Measurements from ENCODE around the gene CCDC33.

Gene CCDC33

DNA sequence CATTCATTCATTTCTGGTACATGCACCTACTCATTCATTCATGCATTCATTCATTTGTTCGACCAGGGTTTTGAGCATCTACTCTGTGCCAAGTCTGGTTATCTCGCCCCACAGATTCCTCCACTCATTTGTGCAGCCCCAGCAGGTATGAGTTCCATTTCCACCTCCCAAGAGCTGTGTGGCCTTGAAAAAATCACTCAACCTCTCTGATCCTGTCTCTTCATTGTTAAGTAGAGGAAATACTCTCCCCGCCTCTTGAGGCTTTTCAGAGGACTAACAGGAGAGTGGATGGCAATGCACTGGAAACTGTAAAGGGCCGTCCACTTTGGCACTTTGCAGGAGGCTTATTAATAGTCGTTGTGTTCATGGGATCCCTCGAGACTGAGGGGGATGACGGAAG is 69.6 kb downstream of the CCDC33 start:
- TF ChIP-seq GATA2 (IDR thresholded peaks at IDR 0.05; ENCODE audit: low read depth, low read length) (no peak), GATA3 (IDR thresholded peaks at IDR 0.05; ENCODE audit: low read depth, low read length) (no peak)

DNA sequence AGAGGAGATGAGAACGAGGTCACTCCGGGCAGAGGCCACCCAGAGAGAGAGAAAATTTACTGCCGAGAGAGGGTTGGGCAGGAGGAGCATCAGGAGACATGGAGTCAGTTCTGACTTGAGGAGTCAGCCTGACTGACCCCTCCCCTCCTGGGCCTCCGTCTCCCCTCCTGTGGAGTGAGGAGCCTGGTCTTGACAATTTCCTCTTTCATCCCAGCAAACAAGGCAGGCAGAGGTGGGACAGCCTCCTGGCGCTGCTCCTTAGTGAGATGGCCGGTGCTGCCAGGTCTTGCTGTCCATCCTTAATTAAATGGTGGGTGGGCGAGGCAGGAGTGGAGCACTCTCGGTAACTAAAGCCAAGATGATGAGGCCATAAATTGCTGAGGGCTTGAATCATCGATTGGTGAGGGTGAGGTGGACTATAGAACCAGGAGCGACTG is 70.7 kb downstream of the CCDC33 start:
- TF ChIP-seq GATA2 (IDR thresholded peaks at IDR 0.05; ENCODE audit: low read depth, low read length) = no peak
- no peak for TF ChIP-seq GATA3 (IDR thresholded peaks at IDR 0.05; ENCODE audit: low read depth, low read length)

DNA sequence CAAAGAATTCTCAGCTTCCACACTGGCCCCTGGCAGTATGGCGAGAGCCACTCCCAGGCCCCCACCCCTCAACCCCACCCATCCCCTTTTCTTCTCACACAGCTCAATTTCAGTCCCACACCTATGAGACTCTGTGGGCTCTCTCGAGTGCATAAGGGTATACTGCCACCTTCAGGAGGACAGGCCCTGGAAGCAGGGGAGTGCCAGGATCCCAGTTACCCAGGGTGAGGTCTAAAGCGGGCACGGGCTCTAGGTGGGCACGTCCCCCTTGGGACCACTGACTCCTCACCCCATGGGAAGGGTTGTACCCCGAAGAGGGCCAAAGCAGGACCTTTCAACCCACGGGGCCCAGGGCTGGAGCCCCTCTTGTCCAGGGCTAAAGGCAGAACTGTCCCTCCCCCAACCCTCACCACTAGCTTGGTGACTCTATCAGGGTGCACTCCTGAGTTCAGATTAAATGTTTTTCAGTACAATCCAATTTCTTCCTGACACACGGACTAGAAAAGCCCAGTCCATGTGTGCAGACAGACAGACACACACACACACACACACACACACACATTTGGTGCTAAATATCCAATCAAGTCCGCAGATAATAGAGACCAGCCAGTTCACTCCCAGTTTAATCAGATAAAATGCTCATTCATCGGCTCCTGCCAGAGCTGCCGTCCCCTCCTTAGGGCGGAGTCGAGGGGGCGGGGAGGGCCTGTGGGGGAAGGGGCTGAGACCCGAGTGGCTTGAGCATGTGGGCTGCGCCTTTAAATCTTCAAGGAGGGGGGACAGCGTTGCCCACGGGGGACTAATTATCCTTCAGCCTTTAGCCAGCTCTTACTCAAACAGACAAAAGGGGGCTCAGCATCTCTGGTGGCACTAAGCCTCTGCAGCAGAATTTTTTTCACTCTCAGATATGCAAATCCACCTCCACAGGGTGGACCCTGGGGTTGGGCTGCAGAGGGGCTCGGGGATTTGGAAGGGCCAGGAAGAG is 72.0 kb downstream of the CCDC33 start:
- TF ChIP-seq GATA2 (IDR thresholded peaks at IDR 0.05; ENCODE audit: low read depth, low read length) (no peak), GATA3 (IDR thresholded peaks at IDR 0.05; ENCODE audit: low read depth, low read length) (no peak)

DNA sequence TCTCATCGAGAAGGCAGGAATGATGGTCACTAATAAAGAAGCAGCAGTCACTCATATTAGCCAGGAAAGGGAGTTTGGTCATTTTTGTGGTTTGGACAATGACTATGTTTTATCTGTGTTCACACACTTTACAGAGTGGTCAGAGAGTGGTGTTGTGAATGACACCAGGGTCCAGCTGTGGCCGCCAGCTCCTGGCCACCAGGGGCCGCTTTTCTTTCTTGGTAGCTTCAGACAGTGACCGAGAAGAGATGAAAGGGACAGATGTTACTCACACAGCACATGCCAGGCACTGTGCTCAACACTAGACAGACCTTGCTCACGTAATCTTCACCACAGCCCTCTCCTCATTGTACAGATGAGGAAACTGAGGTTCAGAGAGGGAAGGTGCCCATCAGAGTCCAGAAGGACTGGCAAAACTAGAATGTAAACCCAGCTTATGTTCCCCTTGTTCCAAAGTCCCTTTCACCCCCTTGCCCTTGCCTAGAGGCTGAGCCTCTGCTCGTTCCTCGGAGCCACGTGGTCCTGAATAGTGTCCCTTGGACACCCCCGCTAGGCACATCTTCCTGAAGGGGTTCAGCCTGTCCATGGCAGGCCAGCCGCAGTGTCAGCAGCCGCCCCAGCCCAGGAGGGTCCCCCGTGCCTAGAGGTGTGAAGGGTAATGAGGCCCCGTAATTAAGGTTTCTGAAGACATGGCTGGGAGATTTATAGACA is 75.8 kb downstream of the CCDC33 start:
- TF ChIP-seq GATA2 (IDR thresholded peaks at IDR 0.05; ENCODE audit: low read depth, low read length) = no peak
- TF ChIP-seq GATA3 (IDR thresholded peaks at IDR 0.05; ENCODE audit: low read depth, low read length) = no peak

DNA sequence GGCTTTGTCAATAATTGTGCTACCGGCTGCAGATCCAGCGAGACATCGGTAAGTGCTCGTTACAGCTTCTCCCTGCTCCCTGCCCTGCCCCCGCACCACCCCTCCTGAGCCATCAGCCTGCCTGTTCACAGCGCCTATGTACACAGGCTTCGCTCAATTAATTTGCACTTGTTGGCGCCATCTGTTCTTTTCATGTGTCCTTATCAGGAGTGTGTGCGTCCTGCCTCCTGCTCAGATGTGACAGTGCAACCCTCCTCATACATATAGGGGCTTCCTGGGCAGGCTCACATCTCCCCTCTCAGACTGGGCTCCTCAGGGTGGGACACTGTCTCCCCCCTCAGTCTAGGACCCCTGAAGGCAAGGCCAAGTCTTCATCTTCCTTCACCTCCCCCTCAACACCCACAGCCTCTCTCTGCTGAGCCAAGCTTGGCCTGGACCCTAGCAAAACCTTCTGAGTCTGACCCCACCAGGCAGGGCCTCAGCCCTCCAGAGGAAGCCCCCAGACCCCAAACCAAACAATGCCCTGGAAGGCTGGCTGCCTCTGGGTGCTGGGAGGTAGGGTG is 76.4 kb downstream of the CCDC33 start:
- TF ChIP-seq GATA3 (IDR thresholded peaks at IDR 0.05; ENCODE audit: low read depth, low read length) (no peak), GATA2 (IDR thresholded peaks at IDR 0.05; ENCODE audit: low read depth, low read length) (peak; percentile 57)

DNA sequence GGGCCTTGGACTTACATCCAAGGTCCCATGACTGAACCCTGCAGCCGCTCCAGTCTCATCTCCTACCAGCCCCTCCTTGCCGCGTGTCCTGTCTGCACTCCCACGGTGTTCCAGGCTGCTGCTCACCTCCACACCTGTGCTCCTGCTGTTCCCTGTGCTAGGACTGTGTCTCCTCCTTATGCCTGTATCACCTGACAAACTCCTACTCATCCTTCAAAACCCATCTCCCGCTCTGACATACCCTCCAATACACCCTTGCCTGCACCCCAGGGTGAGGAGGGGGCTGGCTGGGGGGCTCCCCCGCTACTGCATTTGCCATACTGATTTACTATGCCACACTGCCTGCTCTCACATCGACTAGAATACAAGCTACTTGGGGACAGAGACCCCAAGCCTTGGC is 77.8 kb downstream of the CCDC33 start:
- TF ChIP-seq GATA2 (IDR thresholded peaks at IDR 0.05; ENCODE audit: low read depth, low read length) = no peak
- TF ChIP-seq GATA3 (IDR thresholded peaks at IDR 0.05; ENCODE audit: low read depth, low read length) = no peak

DNA sequence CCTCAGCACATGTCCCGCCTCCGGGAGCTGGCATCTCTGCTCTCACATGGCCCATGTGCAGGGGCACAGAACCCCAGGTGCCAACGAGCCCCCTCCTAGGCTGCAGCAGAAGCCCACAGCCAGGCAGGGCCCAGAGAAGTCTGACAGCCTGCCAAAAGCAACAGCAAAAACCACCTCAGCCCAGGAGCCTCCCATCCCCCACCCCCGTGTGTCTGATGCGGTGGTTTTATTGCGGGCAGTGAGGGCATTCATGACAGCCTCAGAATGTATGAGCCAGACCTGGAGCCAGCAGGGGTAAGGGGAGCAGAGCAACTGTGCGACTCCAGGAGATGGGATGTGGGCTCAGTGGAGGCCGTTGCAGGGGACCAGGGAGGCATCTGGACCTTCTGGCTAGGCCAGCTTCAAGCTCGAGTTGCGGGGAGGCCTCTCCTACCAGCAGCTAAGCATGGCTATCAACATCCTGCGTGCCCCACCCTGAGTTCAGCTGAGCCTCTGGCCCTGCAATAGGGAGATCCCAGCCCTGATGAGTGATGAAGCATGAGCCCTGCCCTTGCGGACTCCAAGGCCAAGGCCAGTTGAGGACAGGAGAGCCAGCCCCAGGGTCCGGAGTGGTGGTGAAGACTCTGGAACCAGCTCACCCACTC is 78.8 kb downstream of the CCDC33 start:
- TF ChIP-seq GATA2 (IDR thresholded peaks at IDR 0.05; ENCODE audit: low read depth, low read length) = no peak
- no peak for TF ChIP-seq GATA3 (IDR thresholded peaks at IDR 0.05; ENCODE audit: low read depth, low read length)

DNA sequence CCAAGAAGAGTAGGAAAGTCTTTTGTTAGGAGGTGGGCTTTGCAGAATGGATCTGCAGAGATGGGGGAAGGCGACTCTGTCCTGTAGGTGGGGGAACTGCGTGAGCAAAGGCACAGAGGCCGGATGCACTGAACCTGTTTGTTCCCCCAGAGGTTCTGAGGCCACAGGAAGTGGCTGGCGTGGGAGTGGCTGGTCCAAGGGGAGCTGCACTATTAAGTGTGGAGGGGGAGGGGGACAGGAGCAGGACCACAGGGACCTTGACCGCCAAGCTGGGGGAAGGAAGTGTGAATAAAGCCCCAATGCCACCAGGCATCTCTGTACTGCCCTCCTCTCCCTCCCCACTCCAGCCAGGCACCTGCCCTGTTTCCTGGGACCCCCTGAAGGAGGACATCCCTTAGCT is 79.5 kb downstream of the CCDC33 start:
- TF ChIP-seq GATA2 (IDR thresholded peaks at IDR 0.05; ENCODE audit: low read depth, low read length) (no peak), GATA3 (IDR thresholded peaks at IDR 0.05; ENCODE audit: low read depth, low read length) (no peak)

DNA sequence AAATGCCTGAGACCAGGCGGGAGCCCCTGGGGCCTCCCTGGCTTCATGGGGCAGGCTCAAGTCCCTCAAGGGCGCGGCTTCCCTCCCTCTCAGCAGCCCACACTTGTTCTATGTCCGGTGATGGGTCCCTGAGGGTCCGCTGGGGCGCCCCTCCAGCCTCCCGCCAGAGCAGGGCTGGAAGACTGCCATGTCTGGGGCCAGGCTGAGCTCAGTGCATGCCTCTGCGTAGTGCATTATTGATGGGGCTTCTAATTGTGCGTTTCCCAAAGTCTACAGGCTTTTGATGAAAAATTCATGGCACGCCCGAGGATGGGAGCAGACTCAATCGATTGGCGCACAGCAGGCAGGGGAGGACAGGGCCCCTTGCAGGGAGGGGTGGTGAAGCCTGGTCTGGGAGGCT is 80.0 kb downstream of the CCDC33 start:
- no peak for TF ChIP-seq GATA2 (IDR thresholded peaks at IDR 0.05; ENCODE audit: low read depth, low read length)
- no peak for TF ChIP-seq GATA3 (IDR thresholded peaks at IDR 0.05; ENCODE audit: low read depth, low read length)

DNA sequence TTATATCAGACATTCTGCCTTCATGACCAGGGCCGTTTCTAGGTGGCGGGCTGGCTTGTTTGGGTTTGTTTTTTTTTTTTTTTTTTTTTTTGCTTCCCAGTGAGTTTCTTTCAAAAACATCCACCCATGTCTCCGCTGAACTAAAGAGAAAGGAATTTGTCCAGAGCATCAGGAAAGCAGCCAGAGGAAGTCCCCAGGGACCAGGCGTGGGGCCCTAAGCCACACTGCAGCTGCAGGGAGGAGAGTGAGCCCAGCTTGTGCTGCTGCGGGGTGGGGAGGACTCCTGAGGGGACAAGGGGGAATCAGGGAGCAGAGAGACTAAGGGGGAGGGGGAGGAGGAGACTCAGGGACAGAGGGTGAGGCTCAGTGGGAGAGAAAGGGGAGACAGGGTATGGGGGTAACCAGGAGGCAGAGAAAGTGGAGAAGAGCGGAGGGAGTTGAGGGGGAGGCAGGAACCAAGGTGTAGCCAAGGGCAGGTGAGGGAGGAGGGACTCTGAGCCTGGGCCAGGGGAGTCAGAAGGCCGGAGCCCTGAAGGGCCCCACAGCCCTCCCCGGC is 81.8 kb downstream of the CCDC33 start:
- no peak for TF ChIP-seq GATA2 (IDR thresholded peaks at IDR 0.05; ENCODE audit: low read depth, low read length)
- TF ChIP-seq GATA3 (IDR thresholded peaks at IDR 0.05; ENCODE audit: low read depth, low read length) = no peak

DNA sequence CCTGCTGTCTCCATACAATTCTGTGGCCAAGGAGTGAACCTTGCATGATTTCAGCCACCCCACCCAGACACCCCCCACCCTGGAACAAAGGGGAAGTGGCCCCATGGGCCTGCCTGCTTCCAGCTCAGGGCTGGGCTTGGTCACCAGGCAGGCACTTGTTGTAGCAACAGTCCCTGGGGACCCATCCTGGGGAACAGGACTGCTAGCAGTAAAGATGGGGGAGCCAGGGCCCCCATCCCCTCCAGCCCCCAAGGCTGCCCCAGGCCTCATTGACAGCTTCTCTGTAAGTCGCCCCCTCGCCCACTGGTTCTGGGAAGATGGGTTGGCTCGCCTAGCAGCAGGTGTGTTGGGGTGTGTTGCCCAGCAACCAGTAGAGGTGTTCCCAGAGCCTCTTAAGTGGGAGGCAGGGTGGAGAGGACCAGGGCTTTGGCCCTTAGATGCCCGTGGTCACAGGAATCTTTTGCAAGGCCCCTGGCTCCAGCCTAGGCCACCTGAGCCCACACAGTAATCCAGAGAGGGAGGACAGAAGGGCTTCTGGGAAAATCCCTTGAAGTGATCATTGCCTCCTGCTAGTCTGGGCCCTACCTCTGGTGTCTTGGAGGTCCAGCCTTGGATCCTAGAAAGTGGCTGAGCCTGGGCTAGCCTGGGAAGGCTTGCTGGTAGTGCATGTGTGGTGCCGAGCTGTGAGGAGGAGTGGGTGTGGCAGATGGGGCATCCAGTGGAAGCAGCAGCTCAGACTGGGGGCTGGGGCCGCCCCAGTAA is 82.4 kb downstream of the CCDC33 start:
- no peak for TF ChIP-seq GATA2 (IDR thresholded peaks at IDR 0.05; ENCODE audit: low read depth, low read length)
- TF ChIP-seq GATA3 (IDR thresholded peaks at IDR 0.05; ENCODE audit: low read depth, low read length) = no peak

DNA sequence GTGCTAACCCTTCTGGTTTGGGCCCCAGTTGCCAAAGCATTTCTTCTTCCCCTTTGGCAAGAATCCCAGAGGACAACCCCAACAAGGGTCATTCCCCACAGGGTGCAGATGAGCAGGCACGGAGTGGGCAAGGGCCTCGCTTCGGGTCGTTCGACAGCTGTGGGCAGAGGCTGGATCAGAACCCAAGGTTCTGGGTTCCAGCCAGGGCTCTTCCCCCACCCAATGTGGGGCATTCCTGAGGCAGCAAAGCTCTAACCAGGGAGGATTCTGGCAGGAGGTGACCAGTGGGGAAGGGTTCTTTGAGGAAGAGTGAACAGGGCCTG is 83.0 kb downstream of the CCDC33 start:
- TF ChIP-seq GATA2 (IDR thresholded peaks at IDR 0.05; ENCODE audit: low read depth, low read length) = no peak
- no peak for TF ChIP-seq GATA3 (IDR thresholded peaks at IDR 0.05; ENCODE audit: low read depth, low read length)
